Parathyroid adenoma (tissue), 2 donors: ENCODE measurements around the gene MVP.
"Not testable (repeated sequence)": the region's sequence is repeated elsewhere in the genome, so short reads cannot be mapped to it uniquely, and the experiment has no call there.

ENCODE experiments used
- H2AFZ ChIP-seq: fragments of 300-600 bp; sonication (generic); one replicate; pipeline ENCODE4 v1.7.0; 2017; ENCODE audit warnings: antibody characterized with exemption, mild to moderate bottlenecking
- H3K27ac ChIP-seq: fragments of 300-600 bp; sonication (generic); one replicate; pipeline ENCODE4 v1.7.0; 2017
- H3K27me3 ChIP-seq: fragments of 300-600 bp; sonication (generic); one replicate; pipeline ENCODE4 v1.7.0; 2017; ENCODE audit warnings: low read length; ENCODE audit not compliant: control insufficient read depth, insufficient read depth
- H3K36me3 ChIP-seq: fragments of 300-600 bp; sonication (generic); one replicate; pipeline ENCODE4 v1.7.0; 2017; ENCODE audit warnings: low read length; ENCODE audit not compliant: control insufficient read depth, insufficient read depth
- H3K4me1 ChIP-seq: fragments of 300-600 bp; sonication (generic); one replicate; pipeline ENCODE4 v1.7.0; 2017; ENCODE audit warnings: control low read depth
- H3K4me2 ChIP-seq: fragments of 300-600 bp; sonication (generic); one replicate; pipeline ENCODE4 v1.7.0; 2017; ENCODE audit warnings: low read length
- H3K4me3 ChIP-seq: fragments of 300-600 bp; sonication (generic); one replicate; pipeline ENCODE4 v1.7.0; 2017; ENCODE audit warnings: low read depth, low read length
- H3K79me2 ChIP-seq: fragments of 300-600 bp; sonication (generic); one replicate; pipeline ENCODE4 v1.7.0; 2017; ENCODE audit warnings: control low read depth
- H3K9ac ChIP-seq: fragments of 300-600 bp; sonication (generic); one replicate; pipeline ENCODE4 v1.7.0; 2017; ENCODE audit warnings: mild to moderate bottlenecking
- H3K9me3 ChIP-seq: fragments of 300-600 bp; sonication (generic); one replicate; pipeline ENCODE4 v1.7.0; 2017; ENCODE audit warnings: low read length; ENCODE audit not compliant: control insufficient read depth
- CTCF ChIP-seq: fragments of 300-600 bp; sonication (generic); IDR thresholded peaks from one replicate; pipeline ENCODE4 v1.7.0; 2017; ENCODE audit warnings: antibody characterized with exemption, mild to moderate bottlenecking
- donor health status: primary hyperparathyroidism.

Gene MVP

DNA sequence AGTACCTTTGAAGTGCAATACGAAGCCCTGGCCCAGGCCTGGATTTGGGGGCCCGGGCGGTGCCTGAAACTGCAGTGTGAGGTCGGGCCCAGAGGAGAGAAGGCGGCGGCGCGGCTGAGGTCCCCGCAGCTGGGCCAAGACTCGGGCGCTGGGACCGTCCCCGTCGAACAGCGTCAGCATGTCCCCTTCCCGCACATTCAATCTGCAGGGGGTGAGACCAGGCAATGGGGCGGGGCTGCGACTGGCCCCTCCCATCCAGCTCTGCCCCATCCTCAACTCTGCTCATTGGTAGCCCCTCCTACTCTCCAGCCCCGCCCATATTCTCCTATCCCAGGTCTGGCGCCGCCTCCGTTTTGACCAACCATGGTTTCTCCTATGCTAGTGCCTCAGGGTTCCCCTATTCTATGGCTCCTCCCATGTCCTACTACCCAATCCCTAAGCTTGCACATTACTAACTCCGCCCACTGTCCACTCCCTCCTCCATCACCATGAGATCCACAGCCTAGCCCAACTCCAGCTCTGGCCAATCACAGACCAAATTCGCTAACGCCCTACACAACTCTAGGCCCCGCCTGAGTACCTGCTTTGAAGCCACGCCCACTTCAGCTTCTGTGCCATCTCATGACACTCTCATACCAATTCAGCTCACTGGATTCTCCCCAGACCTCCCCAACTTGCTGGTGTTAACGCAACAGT is 57.2 kb downstream of the MVP start:
- Histone ChIP-seq H3K4me1 (no peaks in the 10 kb centered on the region), H3K4me3 (no peak overlapping the region), H3K9ac (no peak overlapping the region), H3K79me2 (no peaks in the 10 kb centered on the region), H3K27ac (no peak overlapping the region), H3K27me3 (no peaks in the 10 kb centered on the region), H3K36me3 (no peaks in the 10 kb centered on the region), H2AFZ (no peak overlapping the region), H3K4me2 (no peak overlapping the region), H3K9me3 (no peaks in the 10 kb centered on the region)
- TF ChIP-seq CTCF = no peak

DNA sequence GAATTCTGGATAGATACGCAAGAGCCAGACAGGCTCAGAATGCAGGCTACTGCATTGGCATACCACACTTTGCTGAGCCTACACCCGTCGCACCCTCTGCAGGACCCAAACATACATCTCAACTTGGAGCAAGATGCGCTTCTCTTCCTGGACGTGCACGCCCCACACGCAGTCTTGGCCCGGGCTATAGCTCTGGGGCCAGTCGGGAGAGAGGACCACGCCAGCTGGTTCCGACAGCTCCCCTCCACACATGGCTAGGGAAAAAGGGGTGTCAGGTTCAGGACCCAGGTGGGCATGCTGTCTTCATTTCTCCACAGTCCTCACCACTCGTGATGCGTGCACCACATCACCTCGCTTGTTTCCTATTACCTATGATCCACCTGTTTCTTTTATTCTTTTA is 57.9 kb downstream of the MVP start:
- no peak for TF ChIP-seq CTCF
- Histone ChIP-seq H3K27ac (no peak overlapping the region), H3K9me3 (no peaks in the 10 kb centered on the region), H3K27me3 (no peaks in the 10 kb centered on the region), H3K4me3 (no peak overlapping the region), H3K79me2 (no peaks in the 10 kb centered on the region), H2AFZ (no peak overlapping the region), H3K36me3 (no peaks in the 10 kb centered on the region), H3K9ac (no peak overlapping the region), H3K4me2 (no peak overlapping the region), H3K4me1 (no peaks in the 10 kb centered on the region)

DNA sequence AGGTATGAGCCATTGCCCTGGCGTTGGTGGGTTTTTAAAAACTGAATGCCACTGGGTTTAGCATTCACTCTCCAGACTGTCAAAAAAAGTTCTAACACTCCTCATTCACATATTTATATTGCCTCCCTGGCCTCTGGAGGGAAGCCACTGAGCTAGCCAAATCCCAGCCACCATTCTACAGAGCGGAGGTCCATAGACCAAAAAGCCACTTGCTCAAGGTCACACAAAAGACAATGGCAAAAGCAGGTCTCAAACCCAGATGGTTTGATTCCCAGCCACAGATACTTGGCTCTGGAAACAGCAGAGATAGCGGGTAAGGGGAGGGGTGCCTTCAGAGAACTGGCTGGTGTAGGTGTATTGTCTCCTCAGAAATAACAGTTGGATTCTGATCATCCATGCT is 60.8 kb downstream of the MVP start:
- no peaks in the 10 kb centered on the region for H3K9me3 ChIP-seq
- H3K79me2 ChIP-seq = no peaks in the 10 kb centered on the region
- H3K4me1 ChIP-seq = no peaks in the 10 kb centered on the region
- no peak overlapping the region for H3K27ac ChIP-seq
- no peak overlapping the region for H3K4me3 ChIP-seq
- no peak overlapping the region for H2AFZ ChIP-seq
- H3K36me3 ChIP-seq = no peaks in the 10 kb centered on the region
- no peak overlapping the region for H3K9ac ChIP-seq
- H3K4me2 ChIP-seq = no peak overlapping the region
- no peaks in the 10 kb centered on the region for H3K27me3 ChIP-seq
- no peak for TF ChIP-seq CTCF

DNA sequence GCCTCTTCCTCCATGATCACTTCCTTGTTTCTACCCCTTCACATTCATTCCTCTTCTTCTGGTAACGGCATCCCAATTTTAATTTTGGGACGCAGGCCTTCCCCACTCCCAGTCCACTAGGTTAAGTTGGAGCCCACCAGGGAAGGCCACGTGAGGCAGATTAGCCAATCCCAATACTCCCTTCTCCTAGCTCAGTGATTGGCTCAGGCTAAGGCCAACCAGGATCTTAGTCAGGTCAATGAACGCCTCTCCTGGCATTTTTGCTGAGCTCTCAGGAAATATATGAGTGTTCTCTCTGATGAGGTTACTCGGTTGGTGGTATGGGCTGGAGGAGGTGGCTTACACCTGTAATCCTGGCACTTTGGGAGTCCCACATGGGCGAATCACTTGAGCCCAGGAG is 63.7 kb downstream of the MVP start:
- Histone ChIP-seq H3K36me3 (no peaks in the 10 kb centered on the region), H3K27ac (no peak overlapping the region), H3K9ac (no peak overlapping the region), H3K4me1 (no peaks in the 10 kb centered on the region), H3K9me3 (no peaks in the 10 kb centered on the region), H2AFZ (no peak overlapping the region), H3K4me2 (no peak overlapping the region), H3K27me3 (no peaks in the 10 kb centered on the region), H3K79me2 (no peaks in the 10 kb centered on the region), H3K4me3 (no peak overlapping the region)
- no peak for TF ChIP-seq CTCF

- not testable (repeated sequence) for H3K79me2 ChIP-seq, H3K4me1 ChIP-seq, H3K27ac ChIP-seq, H3K9me3 ChIP-seq, H3K27me3 ChIP-seq, H3K4me3 ChIP-seq, H3K4me2 ChIP-seq, H3K9ac ChIP-seq, H3K36me3 ChIP-seq, H2AFZ ChIP-seq
These were observed 69.1 kb downstream of the MVP start for GRCh38 chr16:29889372-29889771.
